Stimulated activated CD8-positive, alpha-beta memory T cell treated with anti-CD3 and anti-CD28 coated beads, Interleukin-15, amount 100 ng/mL, for 24 hours (primary cell): Measurements from ENCODE around the gene CNIH4.
A peak's percentile ranks its signal among the peaks of the same experiment; 100 is the strongest.
"Not testable (repeated sequence)": the region's sequence is repeated elsewhere in the genome, so short reads cannot be mapped to it uniquely, and the experiment has no call there.

Experiments
- DNase-seq: peaks from one replicate; pipeline ENCODE4 v3.0.0-alpha.2; 2020; ENCODE audit warnings: low read depth

Gene CNIH4

DNA sequence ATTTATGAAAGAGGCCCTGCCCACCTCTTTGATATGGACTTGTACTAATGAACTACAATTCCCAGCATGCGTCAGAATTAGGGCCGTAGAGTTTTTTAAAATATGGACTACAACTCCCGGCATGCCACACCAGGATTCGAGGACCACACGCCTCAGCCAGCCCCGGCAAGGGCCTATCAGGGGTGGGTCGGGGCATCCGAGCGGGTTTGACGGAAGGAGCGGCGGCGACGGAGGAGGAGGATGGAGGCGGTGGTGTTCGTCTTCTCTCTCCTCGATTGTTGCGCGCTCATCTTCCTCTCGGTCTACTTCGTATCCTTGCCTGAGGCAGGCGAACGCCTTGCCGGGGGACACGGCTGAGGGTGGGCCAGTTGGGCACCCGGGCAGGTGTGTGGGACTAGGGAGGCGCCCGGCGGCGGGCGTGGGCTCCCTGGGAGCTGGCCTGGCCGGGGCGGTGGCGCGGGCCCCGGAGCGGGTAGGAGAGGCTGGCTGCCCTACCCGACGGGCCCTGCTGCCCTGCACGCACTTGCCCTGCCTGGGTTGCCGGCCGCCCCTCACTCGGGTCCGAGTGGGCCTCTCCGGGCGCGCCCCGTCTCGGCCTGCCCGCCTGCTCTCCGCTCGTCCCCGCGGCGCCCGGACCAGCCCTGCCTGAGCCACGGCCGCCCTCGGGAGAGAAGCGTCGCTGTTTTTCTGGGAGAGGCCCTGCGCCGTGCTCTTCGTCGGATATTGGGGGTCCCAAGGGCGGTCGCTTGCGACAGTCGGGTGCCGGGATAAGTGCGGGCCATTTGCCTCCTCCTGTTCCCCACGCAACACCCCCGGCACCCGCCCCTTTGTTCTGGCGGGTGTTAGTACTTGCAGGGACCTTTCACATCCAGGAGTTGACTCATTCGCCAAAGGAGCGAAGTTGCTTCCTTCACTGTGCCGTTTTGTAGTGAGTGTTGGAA, at the start of gene CNIH4:
Gene CNIH4 (plus strand): TSS at position 195 of the 941 bp plus-strand sequence. CDS start 46 bp downstream, at position 241.
- DNase-seq: peak; percentile 67

GRCh38 chr1:224308064-224308463, 48.6 kb upstream of the CNIH4 start:
- DNase-seq: no peak

DNA sequence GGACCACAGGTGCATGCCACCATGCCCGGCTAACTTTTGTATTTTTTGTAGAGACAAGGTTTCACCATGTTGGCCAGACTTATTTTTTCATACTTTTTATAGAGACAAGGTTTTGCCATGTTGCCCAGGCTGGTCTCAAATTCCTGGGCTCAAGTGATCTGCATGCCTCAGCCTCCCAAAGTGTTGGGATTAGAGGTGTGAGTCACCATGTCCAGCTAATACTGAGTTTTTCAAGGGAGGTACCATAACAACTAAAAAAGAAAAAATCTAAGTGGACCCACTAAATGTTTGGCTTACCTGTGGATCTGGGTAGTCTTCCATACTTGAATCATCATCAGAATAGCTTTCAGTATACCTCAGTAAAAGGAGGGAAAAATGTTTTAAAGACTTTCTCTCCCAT, 45.2 kb upstream of the CNIH4 start:
- not testable (repeated sequence) for DNase-seq

- DNase-seq: no peak
Measured at GRCh38 chr1:224312025-224312424, 44.7 kb upstream of the CNIH4 start.

DNA sequence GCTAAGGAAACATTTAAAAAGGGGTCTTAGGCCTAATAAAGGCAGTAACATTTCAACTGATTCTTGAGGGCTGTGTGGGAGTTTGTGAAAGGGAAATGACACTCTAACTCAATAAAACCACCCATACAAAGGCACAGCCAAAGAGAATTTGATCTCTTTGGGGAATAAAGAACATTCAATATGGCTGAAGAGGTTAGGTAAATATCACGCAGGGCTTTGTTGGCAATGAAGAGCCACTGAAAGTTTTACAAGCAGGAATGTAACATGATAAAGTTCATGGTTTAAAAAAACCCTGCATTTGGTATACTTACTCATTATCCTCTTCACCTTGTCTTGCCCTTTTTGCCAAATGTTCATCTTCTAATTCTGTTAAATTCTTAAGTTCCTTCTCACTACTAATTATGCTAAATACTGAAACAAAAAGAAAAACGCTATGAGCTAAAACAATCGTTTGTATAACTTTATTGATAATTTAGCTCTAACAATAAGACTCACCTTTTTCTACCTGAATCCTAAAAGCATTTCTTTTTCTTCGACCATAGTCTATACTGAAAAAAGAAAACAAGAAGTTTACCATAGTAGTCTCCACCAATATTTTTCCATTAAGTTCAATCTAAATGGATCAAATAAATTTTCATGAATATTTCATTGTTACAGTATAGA, 39.2 kb upstream of the CNIH4 start:
- DNase-seq: no peak

DNA sequence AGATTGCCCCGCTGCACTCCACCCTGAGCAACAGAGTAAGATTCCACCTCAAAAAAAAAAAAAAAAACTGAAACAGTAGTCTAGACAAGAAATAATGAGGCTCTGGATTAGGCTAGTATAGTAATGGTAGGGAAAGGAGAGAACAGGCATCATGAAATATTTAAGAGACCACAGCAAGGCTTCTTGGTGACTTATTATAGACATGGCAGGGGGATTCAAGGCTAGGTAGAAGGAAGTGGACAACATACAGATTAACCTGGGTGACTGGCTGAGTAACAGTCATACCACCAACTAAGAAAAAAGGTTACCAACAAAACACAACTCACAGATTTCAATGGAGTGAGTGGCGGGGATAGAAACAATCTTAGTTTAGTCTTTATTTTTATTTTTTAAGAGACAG, 35.0 kb upstream of the CNIH4 start:
- DNase-seq: no peak

DNA sequence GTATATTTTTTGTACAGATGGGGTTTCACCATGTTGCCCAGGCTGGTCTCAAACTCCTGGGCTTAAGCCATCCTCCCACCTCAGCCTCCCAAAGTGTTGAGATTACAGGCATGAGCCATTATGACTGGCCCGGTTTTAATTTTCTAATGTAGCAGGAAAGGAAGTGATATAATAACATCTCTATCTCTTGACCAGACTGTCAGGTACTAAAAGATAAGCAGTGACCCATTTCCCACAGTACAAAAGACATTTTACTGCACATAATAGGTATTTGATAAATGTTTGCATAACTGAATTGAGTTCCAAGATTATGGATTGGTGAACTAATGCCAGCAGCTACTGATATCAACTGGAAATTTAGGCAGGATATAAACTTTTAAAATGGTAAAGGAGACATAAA, 30.7 kb upstream of the CNIH4 start:
- no peak for DNase-seq

DNA sequence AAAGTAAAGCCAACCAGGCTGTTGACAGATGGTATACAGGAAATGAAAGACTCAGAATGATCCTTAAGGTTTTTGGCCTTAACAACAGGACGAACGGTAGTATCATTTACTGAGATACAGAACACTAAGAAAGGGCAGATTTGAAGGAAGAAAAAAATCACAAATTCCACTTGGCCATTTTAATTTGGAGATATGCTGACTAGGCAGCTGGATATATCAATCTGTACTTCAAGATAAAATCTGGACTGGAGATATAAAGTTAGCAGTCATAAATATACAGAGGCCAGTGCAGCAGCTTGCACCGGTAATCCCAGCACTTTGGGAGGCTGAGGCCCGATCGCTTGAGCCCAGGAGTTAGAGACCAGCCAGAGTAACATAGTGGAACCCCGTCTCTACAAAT, 28.0 kb upstream of the CNIH4 start:
- no peak for DNase-seq

GRCh38 chr1:224329484-224329841, 27.2 kb upstream of the CNIH4 start:
- no peak for DNase-seq

DNA sequence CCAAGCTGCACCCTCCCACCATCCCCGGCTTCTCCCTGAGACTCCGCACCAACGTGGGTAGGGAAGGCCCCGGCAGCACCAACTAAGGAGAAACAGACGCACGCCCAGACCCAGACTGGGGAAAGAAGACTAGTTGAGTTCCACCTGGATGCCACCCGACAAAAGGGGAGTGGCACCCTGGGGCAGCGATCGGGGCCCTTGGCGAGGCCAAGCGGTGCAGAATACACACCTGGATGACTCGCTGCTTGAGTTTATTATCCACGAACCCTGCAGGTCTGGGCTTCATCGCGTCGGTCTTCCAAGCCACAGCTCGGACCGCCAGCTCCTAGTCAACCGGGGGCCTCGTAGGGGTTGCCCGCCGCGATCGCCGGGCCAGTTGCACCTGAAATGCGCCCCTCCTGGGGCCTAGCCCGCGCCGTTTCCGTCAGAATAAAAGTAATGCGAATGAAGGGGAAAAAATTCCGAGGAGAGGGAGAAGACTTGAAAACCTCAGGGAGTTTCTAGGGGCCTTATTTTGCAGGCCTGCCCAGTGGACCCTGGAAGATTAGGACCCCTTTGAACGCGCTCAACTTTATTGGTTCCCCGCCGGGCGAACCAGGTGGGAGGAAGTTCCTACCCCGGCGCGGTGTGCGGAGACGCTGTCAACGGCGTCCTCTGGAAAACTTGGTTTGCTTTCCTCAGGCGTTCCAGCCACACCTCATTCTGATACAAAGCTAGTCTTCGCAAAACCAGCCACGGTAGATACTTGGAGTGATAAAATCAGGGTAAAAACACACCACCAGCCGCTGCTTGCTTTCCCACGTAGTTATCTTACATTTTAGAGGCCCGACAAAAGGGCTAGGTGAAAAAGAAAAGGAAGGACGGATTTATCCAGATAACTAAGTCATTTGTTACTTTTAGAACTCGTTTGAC, 26.6 kb upstream of the CNIH4 start, which contains the start of gene NVL:
Gene NVL (minus strand): TSS at position 331 of the 912 bp plus-strand sequence. CDS start 45 bp downstream, at position 286.
- DNase-seq: peak; percentile 47

- no peak for DNase-seq
Measured at GRCh38 chr1:224331326-224331725, 25.4 kb upstream of the CNIH4 start.

- no peak for DNase-seq
Measured at GRCh38 chr1:224331824-224332223, 24.9 kb upstream of the CNIH4 start.

DNA sequence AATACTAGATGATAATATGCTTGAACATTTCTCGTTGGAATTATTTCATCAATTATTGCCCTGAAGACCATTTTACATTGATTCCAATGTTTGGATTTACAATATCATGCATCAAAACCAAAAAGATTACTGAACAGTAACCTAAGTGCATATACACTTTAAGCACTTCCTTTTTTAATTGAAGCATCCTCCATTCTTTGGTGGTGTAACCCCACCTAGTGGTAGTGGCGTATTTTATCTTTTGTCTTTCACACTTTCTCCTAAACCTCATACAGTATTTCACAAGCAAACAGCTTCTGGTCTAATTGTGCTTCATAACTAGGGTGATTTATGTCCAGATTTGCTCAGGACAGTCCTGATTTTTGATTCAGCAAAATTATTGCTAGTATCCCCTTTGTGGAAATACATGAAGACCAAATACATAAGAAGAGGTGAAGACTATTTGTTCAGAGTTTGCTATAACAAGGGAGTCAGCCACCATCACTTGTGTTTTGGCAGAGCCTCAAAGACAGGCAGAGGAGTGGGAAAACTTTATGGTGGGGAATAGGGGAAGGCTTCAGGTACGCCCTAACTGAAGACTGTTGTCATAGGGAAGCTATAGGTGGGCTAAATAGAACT, 23.3 kb upstream of the CNIH4 start:
- DNase-seq: no peak

GRCh38 chr1:224333939-224334786, 22.5 kb upstream of the CNIH4 start:
- no peak for DNase-seq

- DNase-seq: no peak
Measured at GRCh38 chr1:224338150-224338838, 18.4 kb upstream of the CNIH4 start.

DNA sequence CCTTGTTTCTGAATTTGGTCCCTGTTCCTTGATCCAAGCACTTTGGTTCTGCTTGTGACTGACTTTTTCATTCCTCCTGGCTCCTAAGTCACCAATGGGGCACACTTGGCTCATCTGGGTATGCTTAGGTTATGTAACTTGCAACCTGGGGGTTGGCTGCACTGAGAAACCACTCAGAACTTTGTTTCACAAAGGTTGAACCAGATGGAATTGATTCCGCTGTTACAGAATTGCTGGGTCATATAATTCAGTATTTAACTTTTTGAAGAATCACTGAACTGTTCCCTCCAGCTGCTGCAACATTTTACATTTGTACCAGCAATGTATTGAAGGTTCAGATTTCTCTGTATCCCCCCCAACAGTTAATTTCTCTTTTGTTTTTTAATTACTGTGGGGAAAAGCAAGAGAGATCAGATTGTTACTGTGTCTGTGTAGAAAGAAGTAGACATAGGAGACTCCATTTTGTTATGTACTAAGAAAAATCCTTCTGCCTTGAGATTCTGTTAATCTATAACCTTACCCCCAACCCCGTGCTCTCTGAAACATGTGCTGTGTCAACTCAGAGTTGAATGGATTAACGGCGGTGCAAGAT, 17.1 kb upstream of the CNIH4 start:
- no peak for DNase-seq

GRCh38 chr1:224340453-224341384, 16.0 kb upstream of the CNIH4 start:
- DNase-seq: not testable (repeated sequence)

DNA sequence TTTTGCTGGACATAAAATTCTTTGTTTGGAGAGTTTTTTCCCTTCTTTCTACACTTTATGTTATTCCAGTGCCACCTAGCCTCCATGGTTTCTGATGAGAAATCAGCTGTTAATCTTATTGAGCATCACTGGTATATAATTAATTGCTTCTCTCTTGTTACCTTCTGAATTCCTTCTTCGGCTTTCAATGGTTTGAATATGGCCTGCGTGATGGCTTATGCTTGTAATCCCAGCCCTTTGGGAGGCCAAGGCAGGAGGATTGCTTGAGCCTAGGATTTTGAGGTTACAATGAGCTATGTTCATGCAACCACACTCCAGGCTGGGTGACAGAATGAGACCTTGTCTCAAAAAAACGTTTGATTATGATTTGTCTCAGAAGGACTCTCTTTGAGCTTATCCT, 13.0 kb upstream of the CNIH4 start:
- DNase-seq: no peak

DNA sequence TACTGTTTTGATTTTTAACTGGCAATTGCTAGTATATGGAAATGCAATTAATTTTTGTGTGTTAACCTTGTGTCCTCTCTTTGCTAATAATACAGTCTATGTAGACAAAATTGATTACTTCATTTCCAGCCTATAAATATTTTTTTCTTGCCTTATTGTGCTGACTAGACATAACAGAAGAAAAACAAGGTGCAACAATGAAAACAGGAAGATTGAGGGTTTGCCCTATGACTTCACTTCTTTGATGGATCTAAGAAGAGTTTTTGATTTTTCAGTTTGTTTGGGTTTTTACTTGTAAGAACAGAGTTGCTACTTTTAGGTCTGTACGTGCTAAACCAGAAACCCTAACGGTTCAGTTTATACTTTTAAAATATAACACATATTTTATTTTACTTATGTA, 8.5 kb upstream of the CNIH4 start:
- DNase-seq: no peak
